Loucy (cell line): ENCODE data around the gene DRC1.

ENCODE experiments used
- H2AFZ ChIP-seq: fragments of 200-600 bp; sonication (generic); 2 replicates; pipeline ENCODE4 v1.6.0; 2016; ENCODE audit warnings: antibody characterized with exemption, mild to moderate bottlenecking, low read length, moderate library complexity
- H3F3A ChIP-seq: fragments of 200-600 bp; 2 replicates; pipeline ENCODE4 v1.6.0; 2016; ENCODE audit warnings: antibody characterized with exemption, low read depth, mild to moderate bottlenecking
- H3K27me3 ChIP-seq: fragments of 200-600 bp; sonication (generic); 2 replicates; pipeline ENCODE4 v1.6.1; 2014; ENCODE audit warnings: low read length, mild to moderate bottlenecking; ENCODE audit not compliant: insufficient read depth, poor library complexity, severe bottlenecking
- H3K36me3 ChIP-seq: fragments of 200-600 bp; sonication (generic); 2 replicates; pipeline ENCODE4 v1.6.1; 2016; ENCODE audit warnings: low read length; ENCODE audit not compliant: insufficient read depth
- H3K4me1 ChIP-seq: fragments of 200-600 bp; sonication (generic); 2 replicates; pipeline ENCODE4 v1.5.1; 2014; ENCODE audit warnings: low read length, mild to moderate bottlenecking; ENCODE audit not compliant: insufficient read depth, poor library complexity, severe bottlenecking
- H3K4me2 ChIP-seq: fragments of 200-600 bp; sonication (generic); 2 replicates; pipeline ENCODE4 v1.6.0; 2014; ENCODE audit warnings: antibody characterized with exemption, low read length, low read depth, mild to moderate bottlenecking; ENCODE audit not compliant: poor library complexity, severe bottlenecking
- H3K4me3 ChIP-seq: fragments of 200-600 bp; sonication (generic); 2 replicates; pipeline ENCODE4 v1.5.1; 2014; ENCODE audit warnings: low read length, mild to moderate bottlenecking, mixed read lengths; ENCODE audit not compliant: poor library complexity, severe bottlenecking
- H3K79me2 ChIP-seq: fragments of 200-600 bp; sonication (generic); 2 replicates; pipeline ENCODE4 v1.6.1; 2014; ENCODE audit warnings: low read length; ENCODE audit not compliant: insufficient read depth
- H3K9ac ChIP-seq: fragments of 200-600 bp; sonication (generic); 2 replicates; pipeline ENCODE4 v1.6.0; 2014; ENCODE audit warnings: mild to moderate bottlenecking, low read depth, low read length, moderate library complexity; ENCODE audit not compliant: poor library complexity, severe bottlenecking
- H3K9me2 ChIP-seq: fragments of 200-600 bp; sonication (generic); replicated peaks from 2 replicates; pipeline ENCODE4 v1.6.1; 2016; ENCODE audit warnings: low read depth, low read length, mixed read lengths
- H3K9me3 ChIP-seq: fragments of 200-600 bp; sonication (generic); 2 replicates; pipeline ENCODE4 v1.6.1; 2014; ENCODE audit warnings: mild to moderate bottlenecking, antibody characterized with exemption, low read length, low read depth; ENCODE audit not compliant: insufficient read depth
- H4K20me1 ChIP-seq: fragments of 200-600 bp; sonication (generic); 2 replicates; pipeline ENCODE4 v1.6.0; 2014; ENCODE audit warnings: antibody characterized with exemption, low read length, mild to moderate bottlenecking; ENCODE audit not compliant: insufficient read depth, poor library complexity, severe bottlenecking
- CTCF ChIP-seq: fragments of 200-600 bp; sonication (generic); conservative IDR thresholded peaks from 2 replicates; pipeline ENCODE4 v1.5.1; 2014; ENCODE audit warnings: mild to moderate bottlenecking, antibody characterized with exemption, low read length
- EZH2phosphoT487 ChIP-seq: fragments of 200-600 bp; IDR thresholded peaks from 2 replicates; pipeline ENCODE4 v1.6.1; 2018; ENCODE audit warnings: antibody characterized with exemption, mild to moderate bottlenecking, moderate library complexity, borderline replicate concordance

Gene DRC1

DNA sequence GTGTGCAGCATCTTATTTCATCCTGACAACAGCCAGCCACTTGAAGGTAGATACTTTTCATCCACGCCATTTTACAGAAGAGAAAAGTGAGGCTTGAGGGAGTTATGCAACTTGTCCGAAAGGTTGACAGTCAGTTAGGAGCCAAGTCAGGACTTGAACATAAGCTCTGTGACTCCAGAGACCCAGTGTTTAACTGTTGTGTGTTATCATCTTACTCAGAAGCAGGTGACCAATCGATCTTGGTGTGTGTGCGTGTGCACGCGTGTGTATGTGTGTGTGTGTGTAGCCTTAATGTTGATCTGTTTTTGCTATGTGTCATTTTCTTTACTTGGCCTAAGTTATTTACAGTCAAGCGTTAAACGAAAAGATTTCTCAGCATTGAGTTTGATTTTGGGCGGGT lies 22.0 kb downstream of the DRC1 start:
- Histone ChIP-seq H3K27me3 (no peaks in the 10 kb centered on the region), H3K79me2 (no peaks in the 10 kb centered on the region), H2AFZ (no peak overlapping the region), H3K4me3 (no peak overlapping the region), H3K4me1 (no peaks in the 10 kb centered on the region), H3K36me3 (no peaks in the 10 kb centered on the region), H4K20me1 (no peaks in the 10 kb centered on the region), H3K9me3 (no peaks in the 10 kb centered on the region), H3K4me2 (no peak overlapping the region), H3K9me2 (no peaks in the 10 kb centered on the region), H3K9ac (no peak overlapping the region), H3F3A (no peaks in the 10 kb centered on the region)
- TF ChIP-seq CTCF (no peak), EZH2phosphoT487 (no peak)

GRCh38 chr2:26424221-26424620 lies 22.5 kb downstream of the DRC1 start:
- TF ChIP-seq CTCF (no peak), EZH2phosphoT487 (no peak)
- H3K27me3 ChIP-seq: no peaks in the 10 kb centered on the region
- no peaks in the 10 kb centered on the region for H3F3A ChIP-seq
- no peaks in the 10 kb centered on the region for H3K9me2 ChIP-seq
- no peaks in the 10 kb centered on the region for H4K20me1 ChIP-seq
- H3K4me2 ChIP-seq: no peak overlapping the region
- H2AFZ ChIP-seq: no peak overlapping the region
- no peak overlapping the region for H3K4me3 ChIP-seq
- H3K79me2 ChIP-seq: no peaks in the 10 kb centered on the region
- no peaks in the 10 kb centered on the region for H3K4me1 ChIP-seq
- H3K9me3 ChIP-seq: no peaks in the 10 kb centered on the region
- no peaks in the 10 kb centered on the region for H3K36me3 ChIP-seq
- no peak overlapping the region for H3K9ac ChIP-seq

DNA sequence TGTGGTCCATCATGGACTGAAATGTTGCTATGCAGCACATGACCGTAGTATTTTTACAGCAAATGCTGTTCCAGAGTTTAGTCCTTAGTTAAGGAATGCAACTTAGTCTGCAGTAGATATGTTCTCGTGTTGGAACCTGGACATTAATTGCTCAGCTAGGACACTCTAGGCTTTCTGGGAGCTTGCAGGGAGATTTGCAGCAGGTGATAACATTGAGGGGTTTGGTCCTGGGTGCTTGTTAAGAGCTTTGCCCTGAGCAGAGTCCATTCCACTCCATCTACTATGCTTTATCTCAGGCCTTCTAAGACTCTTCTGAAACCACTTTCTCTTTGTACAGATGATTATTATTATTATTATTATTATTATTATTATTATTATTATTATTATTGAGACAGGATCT lies 27.1 kb downstream of the DRC1 start:
- no peak overlapping the region for H3K4me3 ChIP-seq
- H3K4me2 ChIP-seq: no peak overlapping the region
- no peaks in the 10 kb centered on the region for H3K9me2 ChIP-seq
- H3K9ac ChIP-seq: no peak overlapping the region
- no peaks in the 10 kb centered on the region for H3K36me3 ChIP-seq
- no peaks in the 10 kb centered on the region for H3K4me1 ChIP-seq
- H3K27me3 ChIP-seq: no peaks in the 10 kb centered on the region
- H3K79me2 ChIP-seq: no peaks in the 10 kb centered on the region
- H3K9me3 ChIP-seq: no peaks in the 10 kb centered on the region
- no peaks in the 10 kb centered on the region for H3F3A ChIP-seq
- H2AFZ ChIP-seq: no peak overlapping the region
- no peaks in the 10 kb centered on the region for H4K20me1 ChIP-seq
- TF ChIP-seq EZH2phosphoT487 (no peak), CTCF (no peak)
